Endodermal cell (in vitro differentiated cells): ENCODE results near the gene STXBP3. TPM values are rescaled to one million over a fixed set of nuclear protein-coding genes. Genes with fewer than 3 reads are reported as not detected.
A peak's percentile ranks its signal among the peaks of the same experiment; 100 is the strongest.

ENCODE experiments used
- DNase-seq: peaks from one replicate; pipeline ENCODE4 v3.0.0-alpha.2; 2017
- H3K27ac ChIP-seq: 2 replicates; pipeline ENCODE4 v1.5.1; 2013; ENCODE audit warnings: mild to moderate bottlenecking, low read depth, low read length, moderate library complexity
- H3K27me3 ChIP-seq: 2 replicates; pipeline ENCODE4 v1.6.1; 2013; ENCODE audit warnings: mild to moderate bottlenecking, low read length, moderate library complexity; ENCODE audit not compliant: insufficient read depth, control insufficient read depth, poor library complexity, severe bottlenecking
- H3K36me3 ChIP-seq: 2 replicates; pipeline ENCODE4 v1.7.0; 2013; ENCODE audit warnings: mild to moderate bottlenecking, low read length, moderate library complexity; ENCODE audit not compliant: control insufficient read depth, insufficient read depth
- H3K4me1 ChIP-seq: one replicate; pipeline ENCODE4 v1.7.0; 2013; ENCODE audit warnings: low read length; ENCODE audit not compliant: control insufficient read depth, insufficient read depth
- H3K4me3 ChIP-seq: 2 replicates; pipeline ENCODE4 v1.5.1; 2013; ENCODE audit warnings: mild to moderate bottlenecking, low read length, moderate library complexity
- H3K9ac ChIP-seq: 2 replicates; pipeline ENCODE4 v1.6.1; 2013; ENCODE audit warnings: mild to moderate bottlenecking, low read length, moderate library complexity; ENCODE audit not compliant: poor library complexity, severe bottlenecking; ENCODE audit errors: extremely low read depth
- H3K9me3 ChIP-seq: 2 replicates; pipeline ENCODE4 v1.6.1; 2013; ENCODE audit warnings: mild to moderate bottlenecking, low read length, moderate library complexity; ENCODE audit not compliant: control insufficient read depth
- H3K27ac Mint-ChIP-seq: 2 replicates; pipeline ENCODE4 v1.8.0; 2020; ENCODE audit warnings: mixed read lengths
- H3K27me3 Mint-ChIP-seq: 2 replicates; pipeline ENCODE4 v1.8.0; 2021; ENCODE audit warnings: mild to moderate bottlenecking, mixed read lengths; ENCODE audit not compliant: insufficient read depth
- H3K36me3 Mint-ChIP-seq: 2 replicates; pipeline ENCODE4 v1.8.0; 2020; ENCODE audit warnings: low read depth, mixed read lengths
- H3K4me1 Mint-ChIP-seq: 2 replicates; pipeline ENCODE4 v1.8.0; 2020; ENCODE audit warnings: mixed read lengths
- H3K4me3 Mint-ChIP-seq: 2 replicates; pipeline ENCODE4 v1.8.0; 2020; ENCODE audit warnings: mild to moderate bottlenecking, moderate library complexity, mixed read lengths
- H3K9me3 Mint-ChIP-seq: 2 replicates; pipeline ENCODE4 v1.8.0; 2020; ENCODE audit warnings: mild to moderate bottlenecking, mixed read lengths
- CTCF ChIP-seq: fragments of 200-600 bp; sonication (generic); conservative IDR thresholded peaks from 2 replicates; pipeline ENCODE4 v1.5.0; 2021; ENCODE audit warnings: antibody characterized with exemption, mild to moderate bottlenecking
- WGBS, 2 experiments: methylation state at CpG; one replicate each; pipeline versions ENCODE4 v1.1.5 to v1.1.7; 2013; ENCODE audit warnings: missing lambda C conversion rate in 2 of 2, mixed read lengths in 1 of 2; ENCODE audit not compliant: insufficient coverage in 1 of 2, insufficient read length in 1 of 2; 5-methylcytosine and 5-hydroxymethylcytosine counted together
- total RNA-seq, 2 donors: library from RNA; stranded (reverse); fragmentation: NEBNext Ultra II Directional in 1 of 2; extraction: Animal tissue kit (Norgen Biotek cat#: 25700) in 1 of 2; gene quantifications; 2 replicates in 1 of 2; 3 replicates in 1 of 2; pipeline ENCODE4 v1.2.1, GENCODE V29; 2021

STXBP3 gene
- total RNA-seq, 2 donors from 2014 or later = 37.4 to 38.5 TPM

GRCh38 chr1:108826081-108826635 lies 79.7 kb downstream of the STXBP3 start:
- no peak overlapping the region for H3K9ac ChIP-seq
- no peak overlapping the region for H3K27ac ChIP-seq
- peaks cover 2% of the 10 kb centered on the region for H3K27me3 Mint-ChIP-seq
- H3K9me3 Mint-ChIP-seq = peaks cover 2% of the 10 kb centered on the region
- no peaks in the 10 kb centered on the region for H3K27me3 ChIP-seq
- TF ChIP-seq CTCF = no peak
- no peak overlapping the region for H3K27ac Mint-ChIP-seq
- H3K4me3 Mint-ChIP-seq = no peak overlapping the region
- peaks cover 10% of the 10 kb centered on the region for H3K4me1 Mint-ChIP-seq
- peaks cover 6% of the 10 kb centered on the region for H3K4me1 ChIP-seq
- DNase-seq = no peak
- no peaks in the 10 kb centered on the region for H3K9me3 ChIP-seq
- H3K4me3 ChIP-seq = no peak overlapping the region
- no peaks in the 10 kb centered on the region for H3K36me3 Mint-ChIP-seq
- WGBS, 2 experiments = 89 to 98% methylated on average over 1 to 3 of the region's 3 CpGs
- no peaks in the 10 kb centered on the region for H3K36me3 ChIP-seq

- Mint-ChIP-seq H3K4me3 (no peak overlapping the region), H3K9me3 (peaks cover 2% of the 10 kb centered on the region), H3K27me3 (no peaks in the 10 kb centered on the region), H3K36me3 (no peaks in the 10 kb centered on the region), H3K4me1 (peaks cover 10% of the 10 kb centered on the region), H3K27ac (peak overlapping the region; percentile 69)
- H3K27ac ChIP-seq = no peak overlapping the region
- H3K36me3 ChIP-seq = no peaks in the 10 kb centered on the region
- H3K4me1 ChIP-seq = peaks cover 6% of the 10 kb centered on the region
- TF ChIP-seq CTCF = peak; percentile 90
- no peak overlapping the region for H3K9ac ChIP-seq
- WGBS, 2 experiments = 53 to 64% methylated on average over 9 to 12 of the region's 12 CpGs
- no peaks in the 10 kb centered on the region for H3K9me3 ChIP-seq
- no peak overlapping the region for H3K4me3 ChIP-seq
- H3K27me3 ChIP-seq = no peaks in the 10 kb centered on the region
- DNase-seq = peak; percentile 95
Observed at GRCh38 chr1:108828074-108828961, 81.8 kb downstream of the STXBP3 start.

GRCh38 chr1:108829498-108829916 lies 83.0 kb downstream of the STXBP3 start:
- Mint-ChIP-seq H3K9me3 (peaks cover 2% of the 10 kb centered on the region), H3K27me3 (no peaks in the 10 kb centered on the region), H3K36me3 (no peaks in the 10 kb centered on the region), H3K27ac (no peak overlapping the region), H3K4me3 (no peak overlapping the region), H3K4me1 (peaks cover 10% of the 10 kb centered on the region)
- WGBS, 2 experiments = 96 to 97% methylated on average over 6 of the region's 6 CpGs
- Histone ChIP-seq H3K9me3 (no peaks in the 10 kb centered on the region), H3K27me3 (no peaks in the 10 kb centered on the region), H3K4me3 (no peak overlapping the region), H3K27ac (no peak overlapping the region), H3K9ac (no peak overlapping the region), H3K4me1 (peaks cover 6% of the 10 kb centered on the region), H3K36me3 (no peaks in the 10 kb centered on the region)
- DNase-seq = no peak
- TF ChIP-seq CTCF = no peak
